ENCODE data around the gene CLPTM1. TPM values are rescaled to one million over a fixed set of nuclear protein-coding genes. Genes with fewer than 3 reads are reported as not detected.

CLPTM1 gene
- total and polyA plus RNA-seq, 2 of the 8 experiments (the other 6 are each of a cell fraction or from before 2014, with no cell fraction given), result 84.8 to 108 TPM

DNA sequence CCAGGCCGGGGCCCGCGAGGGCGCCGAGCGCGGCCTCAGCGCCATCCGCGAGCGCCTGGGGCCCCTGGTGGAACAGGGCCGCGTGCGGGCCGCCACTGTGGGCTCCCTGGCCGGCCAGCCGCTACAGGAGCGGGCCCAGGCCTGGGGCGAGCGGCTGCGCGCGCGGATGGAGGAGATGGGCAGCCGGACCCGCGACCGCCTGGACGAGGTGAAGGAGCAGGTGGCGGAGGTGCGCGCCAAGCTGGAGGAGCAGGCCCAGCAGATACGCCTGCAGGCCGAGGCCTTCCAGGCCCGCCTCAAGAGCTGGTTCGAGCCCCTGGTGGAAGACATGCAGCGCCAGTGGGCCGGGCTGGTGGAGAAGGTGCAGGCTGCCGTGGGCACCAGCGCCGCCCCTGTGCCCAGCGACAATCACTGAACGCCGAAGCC lies 46.3 kb upstream of the CLPTM1 start:
- no peak overlapping the region for H4K5ac ChIP-seq (ENCODE audit: insufficient read length, low read depth, low read length)
- H3K36me3 ChIP-seq (ENCODE audit: control insufficient read depth in 2 of 4, insufficient read depth in 4 of 4, low read length in 3 of 4), result peaks cover 9 to 27% (median 19%) of the 10 kb centered on the region in 4 experiments; a peak in 7 of 8 replicates
- no peak overlapping the region for H2BK20ac ChIP-seq (ENCODE audit: low read length)
- H2BK15ac ChIP-seq (ENCODE audit: low read length), result no peak overlapping the region
- H4K20me1 ChIP-seq (replicated peaks in 1 of 2; ENCODE audit: control insufficient read depth in 1 of 2, insufficient read depth in 2 of 2, low read length in 2 of 2), result peaks cover 0 to 17% of the 10 kb centered on the region in 2 experiments
- WGBS, 2 experiments (ENCODE audit: extremely low coverage in 1 of 2, insufficient coverage in 1 of 2, insufficient read length in 1 of 2, insufficient replicate concordance in 2 of 2, low coverage in 1 of 2, low lambda C conversion rate in 2 of 2, missing lambda C conversion rate in 1 of 2), result 94% methylated on average over 44 of the region's 44 CpGs; no CpG with 5 or more reads in 1 of the 2 experiments
- POLR2A ChIA-PET (ENCODE audit: partially characterized antibody), result interaction anchor here (0.6 to 12.3 kb wide), 10 partner anchors 9 to 104 kb away, joined by 3 to 247 read pairs (median 4); partner anchors contain the start of genes CLPTM1 and TOMM40
- no peak overlapping the region for H3K9ac ChIP-seq (replicated peaks in 1 of 4; ENCODE audit: extremely low read depth in 1 of 4, low read depth in 3 of 4, low read length in 3 of 4)
- H3K23ac ChIP-seq (ENCODE audit: insufficient read length), result no peak overlapping the region
- H4K91ac ChIP-seq (replicated peaks; ENCODE audit: insufficient read length, low read length), result no peak overlapping the region
- no peaks in the 10 kb centered on the region; the same call in 1 of the 2 replicates for H3K79me1 ChIP-seq (ENCODE audit: low read depth, low read length)
- H2AFZ ChIP-seq (ENCODE audit: low read length), result no peak overlapping the region
- H4K8ac ChIP-seq (ENCODE audit: extremely low read depth, insufficient read depth, low read length), result no peak overlapping the region
- no peak for FAIRE-seq
- no peak overlapping the region for H3K14ac ChIP-seq (ENCODE audit: insufficient read length)
- H3K9me3 ChIP-seq (ENCODE audit: insufficient read depth in 2 of 2, low read depth in 1 of 2, low read length in 1 of 2), result no peaks in the 10 kb centered on the region
- H2BK120ac ChIP-seq (replicated peaks; ENCODE audit: low read depth, low read length), result no peak overlapping the region
- no peak overlapping the region for H3K18ac ChIP-seq (ENCODE audit: extremely low read depth, low read length)
- no peak overlapping the region for H2BK5ac ChIP-seq (ENCODE audit: low read depth, low read length)
- H3K4me2 ChIP-seq (ENCODE audit: insufficient read depth in 1 of 2, low read depth in 2 of 2, low read length in 2 of 2), result no peak overlapping the region
- no peak overlapping the region for H3K4ac ChIP-seq (replicated peaks; ENCODE audit: insufficient read length, low read depth, low read length)
- peaks cover 3% of the 10 kb centered on the region; the same call in 1 of the 2 replicates for H3K23me2 ChIP-seq (ENCODE audit: low read depth, low read length)
- H2BK12ac ChIP-seq (ENCODE audit: low read depth, low read length), result no peak overlapping the region
- TF ChIP-seq, protein P1, sequence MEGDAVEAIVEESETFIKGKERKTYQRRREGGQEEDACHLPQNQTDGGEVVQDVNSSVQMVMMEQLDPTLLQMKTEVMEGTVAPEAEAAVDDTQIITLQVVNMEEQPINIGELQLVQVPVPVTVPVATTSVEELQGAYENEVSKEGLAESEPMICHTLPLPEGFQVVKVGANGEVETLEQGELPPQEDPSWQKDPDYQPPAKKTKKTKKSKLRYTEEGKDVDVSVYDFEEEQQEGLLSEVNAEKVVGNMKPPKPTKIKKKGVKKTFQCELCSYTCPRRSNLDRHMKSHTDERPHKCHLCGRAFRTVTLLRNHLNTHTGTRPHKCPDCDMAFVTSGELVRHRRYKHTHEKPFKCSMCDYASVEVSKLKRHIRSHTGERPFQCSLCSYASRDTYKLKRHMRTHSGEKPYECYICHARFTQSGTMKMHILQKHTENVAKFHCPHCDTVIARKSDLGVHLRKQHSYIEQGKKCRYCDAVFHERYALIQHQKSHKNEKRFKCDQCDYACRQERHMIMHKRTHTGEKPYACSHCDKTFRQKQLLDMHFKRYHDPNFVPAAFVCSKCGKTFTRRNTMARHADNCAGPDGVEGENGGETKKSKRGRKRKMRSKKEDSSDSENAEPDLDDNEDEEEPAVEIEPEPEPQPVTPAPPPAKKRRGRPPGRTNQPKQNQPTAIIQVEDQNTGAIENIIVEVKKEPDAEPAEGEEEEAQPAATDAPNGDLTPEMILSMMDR (IDR thresholded peaks at IDR 0.05; ENCODE audit: control extremely low read depth in 1 of 3, insufficient read depth in 1 of 3, low read depth in 1 of 3, low read length in 3 of 3), result peak in 1 of 3 experiments; percentile 0; a peak in 1 of 4 replicates
- TF ChIP-seq TCF12 (IDR thresholded peaks at IDR 0.05; ENCODE audit: low read depth, low read length), result no peak
- CTCF ChIA-PET (ENCODE audit: partially characterized antibody), result interaction anchor here (0.9 to 15.2 kb wide), 6 partner anchors 16 to 1705 kb away, joined by 3 to 201 read pairs (median 4); partner anchors contain the start of gene CLPTM1
- no peak for DNase-seq (ENCODE audit: low read depth in 1 of 2, low spot score in 2 of 2)
- peaks cover under 1 to 16% (median 7%) of the 10 kb centered on the region in 4 experiments for H3K4me1 ChIP-seq (replicated peaks in 1 of 4; ENCODE audit: control insufficient read depth in 3 of 4, insufficient read depth in 4 of 4, low read length in 3 of 4)
- H3K56ac ChIP-seq (replicated peaks; ENCODE audit: insufficient read length, low read depth, low read length), result no peak overlapping the region
- H3K4me3 ChIP-seq (ENCODE audit: extremely low read depth in 1 of 4, insufficient read depth in 2 of 4, low read depth in 3 of 4, low read length in 4 of 4), result no peak overlapping the region
- H3K27ac ChIP-seq (ENCODE audit: low read depth, low read length), result no peak overlapping the region
- H2AK5ac ChIP-seq (ENCODE audit: low read depth, low read length), result no peak overlapping the region
- H3K27me3 ChIP-seq (replicated peaks in 1 of 4; ENCODE audit: control insufficient read depth in 3 of 4, extremely low read depth in 1 of 4, insufficient read depth in 3 of 4, low read length in 3 of 4), result no peaks in the 10 kb centered on the region
- H3K79me2 ChIP-seq (ENCODE audit: control insufficient read depth in 1 of 2, insufficient read depth in 2 of 2, low read length in 2 of 2), result peaks cover 0 to 11% of the 10 kb centered on the region in 2 experiments; a peak in 1 of 4 replicates
